CD4-positive, alpha-beta T cell (primary cell): ENCODE measurements around the gene HELZ. TPM values are rescaled to one million over a fixed set of nuclear protein-coding genes. Genes with fewer than 3 reads are reported as not detected.

ENCODE experiments used
- ATAC-seq: fragments of 200-7000 bp; cut with Tn5 transposase; one replicate; pipeline ENCODE4 v1.10.0; 2022; ENCODE audit warnings: mild to moderate bottlenecking; ENCODE audit not compliant: poor library complexity
- CTCF ChIA-PET: fragments of 350-600 bp; sonication (Branson Sonifier 250); formaldehyde crosslinking; loops from one replicate; lab custom pipeline; 2021; ENCODE audit warnings: antibody characterized with exemption, inconsistent platforms; lab: Charles Lee
- POLR2A ChIA-PET: fragments of 350-600 bp; sonication (Branson Sonifier 250); formaldehyde crosslinking; loops from one replicate; lab custom pipeline; 2021; ENCODE audit warnings: antibody characterized with exemption, inconsistent platforms; lab: Charles Lee
- DNase-seq, 14 experiments: peaks; one replicate each; pipeline ENCODE4 v3.0.0-alpha.2; 2013 to 2020; ENCODE audit warnings: mixed read lengths in 2 of 14
- H3K27ac ChIP-seq, 2 donors: one replicate each; pipeline versions ENCODE4 v1.5.1 to v1.7.0; 2013; ENCODE audit warnings: low read length in 2 of 2, low read depth in 1 of 2, mild to moderate bottlenecking in 1 of 2
- H3K27me3 ChIP-seq, 2 experiments: 1 replicate in 1 of 2; 2 replicates in 1 of 2; pipeline versions ENCODE4 v1.6.1 to v1.7.0; 2013; ENCODE audit warnings: low read length in 2 of 2, control low read depth in 1 of 2, mild to moderate bottlenecking in 1 of 2, moderate library complexity in 1 of 2; ENCODE audit not compliant: insufficient read depth in 2 of 2, control insufficient read depth in 1 of 2
- H3K36me3 ChIP-seq: one replicate; pipeline ENCODE4 v1.6.1; 2013; ENCODE audit warnings: low read length, control low read depth; ENCODE audit not compliant: insufficient read depth
- H3K4me1 ChIP-seq: one replicate; pipeline ENCODE4 v1.6.1; 2013; ENCODE audit warnings: low read length, control low read depth; ENCODE audit not compliant: insufficient read depth
- H3K4me3 ChIP-seq: one replicate; pipeline ENCODE4 v1.5.1; 2013; ENCODE audit warnings: mild to moderate bottlenecking, low read length, moderate library complexity
- H3K9me3 ChIP-seq, 2 experiments: 1 replicate in 1 of 2; 2 replicates in 1 of 2; pipeline versions ENCODE4 v1.6.1 to v1.7.0; 2013; ENCODE audit warnings: low read length in 2 of 2, mild to moderate bottlenecking in 2 of 2, control low read depth in 1 of 2, moderate library complexity in 1 of 2; ENCODE audit not compliant: control insufficient read depth in 1 of 2, insufficient read depth in 1 of 2
- H3K27ac Mint-ChIP-seq: one replicate; pipeline ENCODE4 v1.8.0; 2020; ENCODE audit warnings: mixed read lengths
- H3K27me3 Mint-ChIP-seq: one replicate; pipeline ENCODE4 v1.8.0; 2021; ENCODE audit warnings: mixed read lengths
- H3K36me3 Mint-ChIP-seq: one replicate; pipeline ENCODE4 v1.8.0; 2021; ENCODE audit warnings: low read depth, mixed read lengths
- H3K4me1 Mint-ChIP-seq: one replicate; pipeline ENCODE4 v1.8.0; 2021; ENCODE audit warnings: low read depth, mixed read lengths
- H3K4me3 Mint-ChIP-seq: one replicate; pipeline ENCODE4 v1.8.0; 2020; ENCODE audit warnings: mild to moderate bottlenecking, mixed read lengths
- H3K9me3 Mint-ChIP-seq: one replicate; pipeline ENCODE4 v1.8.0; 2020; ENCODE audit warnings: mixed read lengths
- CTCF ChIP-seq: fragments of 200-600 bp; IDR thresholded peaks from one replicate; pipeline ENCODE4 v1.8.0; 2022; ENCODE audit warnings: antibody characterized with exemption, mild to moderate bottlenecking
- intact Hi-C, 2 experiments: fragments of 100-400 bp; cut with DNase I in 1 of 2; cut with micrococcal nuclease in 1 of 2; formaldehyde crosslinking; loops; one replicate each; pipeline versions ENCODE4 v1.15.1 to v1.9.0; 2023 to 2025; cut with DNase I, micrococcal nuclease
- total RNA-seq, 174 experiments: library from RNA in 2 of 174; stranded (reverse) in 2 of 174; gene quantifications; one replicate each; pipeline ENCODE4 v1.2.3 and lab custom pipeline; 2021 to 2026

Gene HELZ
- total RNA-seq, 2 experiments from 2014 or later, result 94.8 to 107 TPM

GRCh38 chr17:67076290-67076689 is 168.7 kb downstream of the HELZ start:
- TF ChIP-seq CTCF, result no peak
- ChIA-PET POLR2A (no interaction called here), CTCF (interaction anchor here (1.1 kb wide), 1 partner anchor 13 kb away, joined by 3 read pairs; no protein-coding TSS in a partner anchor)
- intact Hi-C loops, result no loop called here
- Histone ChIP-seq H3K4me1 (no peaks in the 10 kb centered on the region), H3K4me3 (no peak overlapping the region), H3K9me3 (no peaks in the 10 kb centered on the region), H3K36me3 (peaks cover 39% of the 10 kb centered on the region), H3K27me3 (no peaks in the 10 kb centered on the region), H3K27ac (no peak overlapping the region)
- peaks cover 12% of the 10 kb centered on the region for H3K4me1 Mint-ChIP-seq
- H3K36me3 Mint-ChIP-seq, result peaks cover 60% of the 10 kb centered on the region
- H3K9me3 Mint-ChIP-seq, result no peaks in the 10 kb centered on the region
- ATAC-seq (no peak), DNase-seq (no peak)
- H3K4me3 Mint-ChIP-seq, result no peak overlapping the region
- H3K27ac Mint-ChIP-seq, result no peak overlapping the region
- no peaks in the 10 kb centered on the region for H3K27me3 Mint-ChIP-seq

DNA sequence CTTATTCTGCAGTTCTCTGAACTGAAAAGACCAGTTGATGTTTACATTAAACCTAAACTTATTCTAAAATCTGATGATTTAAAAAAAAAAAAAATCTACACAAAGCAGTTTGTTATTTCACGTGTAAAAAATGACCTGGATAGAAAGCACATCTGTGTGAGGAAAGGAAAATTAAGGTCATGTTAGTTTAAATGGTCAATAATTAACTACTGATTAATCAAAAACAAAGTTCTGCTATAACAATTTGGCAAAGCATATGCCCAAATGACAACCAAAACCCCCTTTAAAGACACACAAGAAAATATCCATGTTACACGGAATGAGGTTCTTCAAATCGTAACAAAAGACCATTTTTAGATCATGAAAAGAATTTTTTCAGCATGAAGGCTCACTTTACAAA is 170.2 kb downstream of the HELZ start:
- H3K4me1 Mint-ChIP-seq, result no peaks in the 10 kb centered on the region
- no peak for DNase-seq
- H3K9me3 ChIP-seq, result no peaks in the 10 kb centered on the region
- no peak overlapping the region for H3K4me3 Mint-ChIP-seq
- no peaks in the 10 kb centered on the region for H3K27me3 Mint-ChIP-seq
- no peak for TF ChIP-seq CTCF
- H3K27ac ChIP-seq, result no peak overlapping the region
- no peaks in the 10 kb centered on the region for H3K9me3 Mint-ChIP-seq
- no peak overlapping the region for H3K4me3 ChIP-seq
- no peaks in the 10 kb centered on the region for H3K27me3 ChIP-seq
- intact Hi-C loops, result no loop called here
- H3K36me3 Mint-ChIP-seq, result peaks cover 60% of the 10 kb centered on the region
- no peaks in the 10 kb centered on the region for H3K4me1 ChIP-seq
- H3K27ac Mint-ChIP-seq, result no peak overlapping the region
- ChIA-PET CTCF (no interaction called here), POLR2A (no interaction called here)
- H3K36me3 ChIP-seq, result peaks cover 34% of the 10 kb centered on the region
- no peak for ATAC-seq

GRCh38 chr17:67072885-67073284 is 172.1 kb downstream of the HELZ start:
- no peak overlapping the region for H3K4me3 Mint-ChIP-seq

More at GRCh38 chr17:67072885-67073284, 172.1 kb downstream of the HELZ start:
- no peak for DNase-seq
- no peak for TF ChIP-seq CTCF
- H3K27ac ChIP-seq, result no peak overlapping the region
- no peaks in the 10 kb centered on the region for H3K9me3 Mint-ChIP-seq
- no peak overlapping the region for H3K4me3 ChIP-seq
- no peaks in the 10 kb centered on the region for H3K4me1 Mint-ChIP-seq
- no peaks in the 10 kb centered on the region for H3K27me3 Mint-ChIP-seq
- H3K27ac Mint-ChIP-seq, result no peak overlapping the region
- H3K36me3 ChIP-seq, result peaks cover 19% of the 10 kb centered on the region
- POLR2A ChIA-PET, result no interaction called here
- CTCF ChIA-PET, result no interaction called here
- no peaks in the 10 kb centered on the region for H3K27me3 ChIP-seq
- H3K36me3 Mint-ChIP-seq, result peaks cover 42% of the 10 kb centered on the region
- intact Hi-C loops, result no loop called here
- ATAC-seq, result no peak
- no peaks in the 10 kb centered on the region for H3K4me1 ChIP-seq
- no peaks in the 10 kb centered on the region for H3K9me3 ChIP-seq
